H9 (cell line): Measurements from ENCODE around the gene RASSF3. TPM values are rescaled to one million over a fixed set of nuclear protein-coding genes. Genes with fewer than 3 reads are reported as not detected.

Experiments
- DNase-seq: peaks from one replicate; pipeline ENCODE4 v3.0.0-alpha.2; 2017
- H2AFZ ChIP-seq: one replicate; pipeline ENCODE4 v1.6.1; 2013; ENCODE audit warnings: mild to moderate bottlenecking, low read length, control low read depth, moderate library complexity
- H2AK5ac ChIP-seq: 2 replicates; pipeline ENCODE4 v1.6.1; 2013; ENCODE audit warnings: low read length, control low read depth, mixed read lengths; ENCODE audit not compliant: insufficient read length
- H2BK120ac ChIP-seq: one replicate; pipeline ENCODE4 v1.6.1; 2013; ENCODE audit warnings: low read depth, mild to moderate bottlenecking, low read length, control low read depth, inconsistent platforms; ENCODE audit not compliant: poor library complexity, severe bottlenecking
- H2BK12ac ChIP-seq: 2 replicates; pipeline ENCODE4 v1.6.1; 2013; ENCODE audit warnings: low read length, control low read depth, mixed read lengths, low read depth; ENCODE audit not compliant: insufficient read length
- H2BK15ac ChIP-seq: 2 replicates; pipeline ENCODE4 v1.6.1; 2013; ENCODE audit warnings: low read depth, low read length, control low read depth
- H2BK20ac ChIP-seq: one replicate; pipeline ENCODE4 v1.6.1; 2013; ENCODE audit warnings: low read depth, mild to moderate bottlenecking, low read length, control low read depth, inconsistent platforms; ENCODE audit not compliant: poor library complexity, severe bottlenecking
- H2BK5ac ChIP-seq: 2 replicates; pipeline ENCODE4 v1.6.1; 2013; ENCODE audit warnings: low read length, control low read depth, mixed read lengths; ENCODE audit not compliant: insufficient read length
- H3K14ac ChIP-seq: 2 replicates; pipeline ENCODE4 v1.6.1; 2013; ENCODE audit warnings: low read length, control low read depth; ENCODE audit not compliant: insufficient read depth
- H3K18ac ChIP-seq: 2 replicates; pipeline ENCODE4 v1.6.1; 2013; ENCODE audit warnings: low read depth, mild to moderate bottlenecking, mixed read lengths, low read length, control low read depth; ENCODE audit not compliant: insufficient read length
- H3K23ac ChIP-seq: 2 replicates; pipeline ENCODE4 v1.6.1; 2013; ENCODE audit warnings: low read length, control low read depth, mixed read lengths, low read depth; ENCODE audit not compliant: insufficient read length
- H3K23me2 ChIP-seq: 2 replicates; pipeline ENCODE4 v1.6.1; 2013; ENCODE audit warnings: low read depth, mild to moderate bottlenecking, mixed read lengths, low read length, control low read depth; ENCODE audit not compliant: insufficient read length, poor library complexity, severe bottlenecking
- H3K27ac ChIP-seq: 2 replicates; pipeline ENCODE4 v1.5.1; 2013; ENCODE audit warnings: low read length, control low read depth, mixed read lengths, low read depth; ENCODE audit not compliant: insufficient read length
- H3K27me3 ChIP-seq: 2 replicates; pipeline ENCODE4 v1.6.1; 2013; ENCODE audit warnings: low read length, control low read depth, inconsistent platforms; ENCODE audit not compliant: insufficient read depth
- H3K4ac ChIP-seq: 2 replicates; pipeline ENCODE4 v1.6.1; 2013; ENCODE audit warnings: low read depth, mild to moderate bottlenecking, control low read depth, inconsistent platforms, low read length, moderate library complexity
- H3K4me1 ChIP-seq: 2 replicates; pipeline ENCODE4 v1.6.1; 2013; ENCODE audit warnings: low read length, control low read depth, inconsistent platforms; ENCODE audit not compliant: insufficient read depth
- H3K4me2 ChIP-seq: 2 replicates; pipeline ENCODE4 v1.6.1; 2013; ENCODE audit warnings: low read length, control low read depth, mixed read lengths; ENCODE audit not compliant: insufficient read length, insufficient read depth
- H3K56ac ChIP-seq: 2 replicates; pipeline ENCODE4 v1.6.1; 2013; ENCODE audit warnings: low read depth, mild to moderate bottlenecking, mixed read lengths, low read length, control low read depth; ENCODE audit not compliant: insufficient read length
- H3K79me1 ChIP-seq: 2 replicates; pipeline ENCODE4 v1.6.1; 2013; ENCODE audit warnings: low read depth, mild to moderate bottlenecking, moderate library complexity, low read length, control low read depth, inconsistent platforms; ENCODE audit not compliant: insufficient read depth, poor library complexity, severe bottlenecking
- H3K79me2 ChIP-seq: 2 replicates; pipeline ENCODE4 v1.6.1; 2013; ENCODE audit warnings: low read length, control low read depth, inconsistent platforms; ENCODE audit not compliant: insufficient read depth
- H3K9ac ChIP-seq: 2 replicates; pipeline ENCODE4 v1.6.1; 2013; ENCODE audit warnings: low read length, control low read depth, mixed read lengths; ENCODE audit not compliant: insufficient read length; ENCODE audit errors: extremely low read depth
- H3K9me3 ChIP-seq: one replicate; pipeline ENCODE4 v1.6.1; 2013; ENCODE audit warnings: low read depth, low read length, inconsistent platforms; ENCODE audit not compliant: control insufficient read depth
- H3T11ph ChIP-seq: one replicate; pipeline ENCODE4 v1.6.1; 2013; ENCODE audit warnings: mild to moderate bottlenecking, low read length, control low read depth, inconsistent platforms
- H4K20me1 ChIP-seq: one replicate; pipeline ENCODE4 v1.6.1; 2013; ENCODE audit not compliant: control insufficient read depth, insufficient read length, insufficient read depth
- H4K5ac ChIP-seq: 2 replicates; pipeline ENCODE4 v1.6.1; 2013; ENCODE audit warnings: low read depth, mild to moderate bottlenecking, mixed read lengths, low read length, control low read depth; ENCODE audit not compliant: insufficient read length
- H4K8ac ChIP-seq: replicated peaks from 2 replicates; pipeline ENCODE4 v1.6.1; 2013; ENCODE audit warnings: low read length, control low read depth, mixed read lengths, low read depth; ENCODE audit not compliant: insufficient read length
- H4K91ac ChIP-seq: 2 replicates; pipeline ENCODE4 v1.6.1; 2013; ENCODE audit warnings: low read depth, mild to moderate bottlenecking, moderate library complexity, mixed read lengths, low read length, control low read depth; ENCODE audit not compliant: insufficient read length
- H3K27ac Mint-ChIP-seq, 3 experiments: 2 replicates in 2 of 3; 3 replicates in 1 of 3; pipeline ENCODE4 v1.8.0; 2020 to 2021; ENCODE audit warnings: mixed read lengths in 3 of 3, mild to moderate bottlenecking in 1 of 3, moderate library complexity in 1 of 3
- H3K27me3 Mint-ChIP-seq: 2 replicates; pipeline ENCODE4 v1.8.0; 2021; ENCODE audit warnings: low read depth, mild to moderate bottlenecking, moderate library complexity, mixed read lengths
- H3K36me3 Mint-ChIP-seq, 3 experiments: 2 replicates in 2 of 3; 3 replicates in 1 of 3; pipeline ENCODE4 v1.8.0; 2020 to 2021; ENCODE audit warnings: low read depth in 3 of 3, mixed read lengths in 3 of 3; ENCODE audit not compliant: insufficient read depth in 1 of 3
- H3K4me1 Mint-ChIP-seq, 2 experiments: 2 replicates each; pipeline ENCODE4 v1.8.0; 2020; ENCODE audit warnings: mixed read lengths in 2 of 2
- H3K4me3 Mint-ChIP-seq, 2 experiments: 2 replicates in 1 of 2; 3 replicates in 1 of 2; pipeline ENCODE4 v1.8.0; 2020 to 2021; ENCODE audit warnings: mild to moderate bottlenecking in 2 of 2, mixed read lengths in 2 of 2, moderate library complexity in 1 of 2
- H3K9me3 Mint-ChIP-seq, 2 experiments: 2 replicates in 1 of 2; 3 replicates in 1 of 2; pipeline ENCODE4 v1.8.0; 2020; ENCODE audit warnings: mild to moderate bottlenecking in 2 of 2, mixed read lengths in 2 of 2, moderate library complexity in 1 of 2
- WGBS: extraction: QIAGEN DNeasy Blood & Tissue Kit; methylation state at CpG from one replicate; pipeline ENCODE4 v1.1.7; 2013; ENCODE audit warnings: missing lambda C conversion rate, low lambda C conversion rate, mixed read lengths; ENCODE audit not compliant: insufficient read length; ENCODE audit errors: extremely low coverage; 5-methylcytosine and 5-hydroxymethylcytosine counted together
- total RNA-seq: library from RNA; stranded (reverse); gene quantifications from 2 replicates; pipeline ENCODE4 v1.2.1, GENCODE V29; 2021
- TF ChIP-seq, protein P1 (sequence below): fragments of 200-600 bp; sonication (generic); conservative IDR thresholded peaks from 3 replicates; pipeline ENCODE4 v1.8.0; 2021; ENCODE audit warnings: antibody characterized with exemption, mild to moderate bottlenecking

RASSF3 gene
- total RNA-seq, 1 experiment from 2014 or later = 45.1 TPM

DNA sequence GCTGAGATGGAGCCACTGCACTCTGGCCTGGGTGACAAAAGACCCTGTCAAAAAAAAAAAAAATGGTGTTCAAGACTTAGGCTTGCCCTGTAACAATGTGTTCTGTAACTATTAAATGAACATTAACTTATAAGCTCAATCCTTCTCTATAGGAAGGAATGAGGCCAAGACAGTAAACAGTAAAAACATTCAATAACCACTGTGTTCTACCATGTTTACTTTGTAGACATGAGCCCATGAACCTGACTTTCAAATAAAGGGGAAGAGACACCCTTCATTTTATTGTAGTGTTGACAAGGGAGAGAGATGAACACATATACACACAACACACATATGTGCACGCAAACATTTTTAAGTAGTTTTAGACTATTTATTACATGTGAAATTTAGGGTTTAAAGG is 20.1 kb upstream of the RASSF3 start:
- no peak overlapping the region for H3K27ac ChIP-seq
- H3K18ac ChIP-seq = no peak overlapping the region
- no peak overlapping the region for H2BK12ac ChIP-seq
- no peak overlapping the region for H2AK5ac ChIP-seq
- H3K4me1 ChIP-seq = no peaks in the 10 kb centered on the region
- no peaks in the 10 kb centered on the region for H3K79me2 ChIP-seq
- H3K4ac ChIP-seq = no peak overlapping the region
- no peaks in the 10 kb centered on the region for H3K9me3 Mint-ChIP-seq
- H3K14ac ChIP-seq = no peak overlapping the region
- no peak overlapping the region for H3K56ac ChIP-seq
- no peak overlapping the region for H3K27ac Mint-ChIP-seq
- no peak overlapping the region for H2BK20ac ChIP-seq
- H3K79me1 ChIP-seq = no peaks in the 10 kb centered on the region
- H3K27me3 ChIP-seq = no peaks in the 10 kb centered on the region
- no peak overlapping the region for H2AFZ ChIP-seq
- H3K27me3 Mint-ChIP-seq = no peaks in the 10 kb centered on the region
- H4K20me1 ChIP-seq = no peaks in the 10 kb centered on the region
- H3K9ac ChIP-seq = no peak overlapping the region
- no peak overlapping the region for H2BK5ac ChIP-seq
- no peaks in the 10 kb centered on the region for H3K9me3 ChIP-seq
- H4K8ac ChIP-seq = no peak overlapping the region
- H3K23ac ChIP-seq = no peak overlapping the region
- H3K4me2 ChIP-seq = no peak overlapping the region
- no peak overlapping the region for H4K5ac ChIP-seq
- no peak overlapping the region for H3T11ph ChIP-seq
- TF ChIP-seq, protein P1, sequence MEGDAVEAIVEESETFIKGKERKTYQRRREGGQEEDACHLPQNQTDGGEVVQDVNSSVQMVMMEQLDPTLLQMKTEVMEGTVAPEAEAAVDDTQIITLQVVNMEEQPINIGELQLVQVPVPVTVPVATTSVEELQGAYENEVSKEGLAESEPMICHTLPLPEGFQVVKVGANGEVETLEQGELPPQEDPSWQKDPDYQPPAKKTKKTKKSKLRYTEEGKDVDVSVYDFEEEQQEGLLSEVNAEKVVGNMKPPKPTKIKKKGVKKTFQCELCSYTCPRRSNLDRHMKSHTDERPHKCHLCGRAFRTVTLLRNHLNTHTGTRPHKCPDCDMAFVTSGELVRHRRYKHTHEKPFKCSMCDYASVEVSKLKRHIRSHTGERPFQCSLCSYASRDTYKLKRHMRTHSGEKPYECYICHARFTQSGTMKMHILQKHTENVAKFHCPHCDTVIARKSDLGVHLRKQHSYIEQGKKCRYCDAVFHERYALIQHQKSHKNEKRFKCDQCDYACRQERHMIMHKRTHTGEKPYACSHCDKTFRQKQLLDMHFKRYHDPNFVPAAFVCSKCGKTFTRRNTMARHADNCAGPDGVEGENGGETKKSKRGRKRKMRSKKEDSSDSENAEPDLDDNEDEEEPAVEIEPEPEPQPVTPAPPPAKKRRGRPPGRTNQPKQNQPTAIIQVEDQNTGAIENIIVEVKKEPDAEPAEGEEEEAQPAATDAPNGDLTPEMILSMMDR = no peak
- no peak overlapping the region for H4K91ac ChIP-seq
- H3K36me3 Mint-ChIP-seq = no peaks in the 10 kb centered on the region
- peaks cover under 1 to 5% of the 10 kb centered on the region in 2 experiments; a peak in 2 of 4 replicates for H3K4me1 Mint-ChIP-seq
- no peak overlapping the region for H3K4me3 Mint-ChIP-seq
- DNase-seq = no peak
- no peaks in the 10 kb centered on the region for H3K23me2 ChIP-seq
- no CpG with 5 or more reads among the region's 1 CpG for WGBS
- H2BK15ac ChIP-seq = no peak overlapping the region
- H2BK120ac ChIP-seq = no peak overlapping the region
